Activated B cell treated with CpG ODN at 0.5 μM for 24 hours (primary cell): ENCODE data around the gene ADAMTS12. TPM values are rescaled to one million over a fixed set of nuclear protein-coding genes. Genes with fewer than 3 reads are reported as not detected.

Experiments
- ATAC-seq: fragments of 200-7000 bp; cut with Tn5 transposase; one replicate; pipeline ENCODE4 v1.10.0; 2021; ENCODE audit warnings: low read depth, mild to moderate bottlenecking, moderate library complexity
- CTCF ChIA-PET: fragments of 350-600 bp; sonication (Branson Sonifier 250); formaldehyde crosslinking; loops from one replicate; lab custom pipeline; 2021; ENCODE audit warnings: antibody characterized with exemption; lab: Charles Lee
- POLR2A ChIA-PET: fragments of 350-600 bp; sonication (Branson Sonifier 250); formaldehyde crosslinking; loops from one replicate; lab custom pipeline; 2021; ENCODE audit warnings: antibody characterized with exemption; lab: Charles Lee
- DNase-seq: peaks from one replicate; pipeline ENCODE4 v3.0.0; 2022
- H3K27ac Mint-ChIP-seq: one replicate; pipeline ENCODE4 v1.8.0; 2020; ENCODE audit warnings: mixed read lengths
- H3K27me3 Mint-ChIP-seq: one replicate; pipeline ENCODE4 v1.8.0; 2021; ENCODE audit warnings: mixed read lengths
- H3K36me3 Mint-ChIP-seq: one replicate; pipeline ENCODE4 v1.8.0; 2021; ENCODE audit warnings: low read depth, mixed read lengths
- H3K4me1 Mint-ChIP-seq: one replicate; pipeline ENCODE4 v1.8.0; 2021; ENCODE audit warnings: mixed read lengths
- H3K4me3 Mint-ChIP-seq: one replicate; pipeline ENCODE4 v1.8.0; 2020; ENCODE audit warnings: mild to moderate bottlenecking, mixed read lengths
- H3K9me3 Mint-ChIP-seq: one replicate; pipeline ENCODE4 v1.8.0; 2020; ENCODE audit warnings: mixed read lengths
- CTCF ChIP-seq: fragments of 200-600 bp; IDR thresholded peaks from one replicate; pipeline ENCODE4 v1.8.0; 2022; ENCODE audit warnings: antibody characterized with exemption, mild to moderate bottlenecking
- intact Hi-C: fragments of 100-400 bp; cut with micrococcal nuclease; formaldehyde crosslinking; loops from one replicate; pipeline ENCODE4 v1.15.1; 2024
- total RNA-seq: library from RNA; stranded (reverse); gene quantifications from 2 replicates; pipeline ENCODE4 v1.2.3, GENCODE V29; 2022

The ADAMTS12 gene
- total RNA-seq, 1 donor from 2014 or later, result not detected

DNA sequence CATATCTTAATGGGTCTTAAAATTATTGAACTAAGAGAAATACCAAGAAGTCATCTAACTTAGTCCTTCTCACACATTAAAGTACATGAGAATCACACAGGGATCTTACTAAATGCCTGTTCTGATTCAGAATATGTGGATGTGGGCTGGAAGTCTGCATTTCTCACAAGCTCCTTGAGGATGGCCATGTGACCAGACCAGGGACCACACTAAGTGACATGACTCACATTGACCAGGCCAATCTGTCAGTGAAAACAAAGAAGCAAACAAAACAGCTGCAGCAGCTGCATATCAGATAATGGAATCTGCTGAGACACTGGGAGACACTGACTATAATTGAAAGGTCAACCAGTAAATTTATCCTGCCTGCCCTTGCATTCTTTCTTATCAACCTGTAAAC is 110.5 kb downstream of the ADAMTS12 start:
- no peak for DNase-seq
- no peak for TF ChIP-seq CTCF
- no peaks in the 10 kb centered on the region for H3K27me3 Mint-ChIP-seq
- peaks cover 11% of the 10 kb centered on the region for H3K9me3 Mint-ChIP-seq
- ChIA-PET CTCF (no interaction called here), POLR2A (no interaction called here)
- no peak overlapping the region for H3K4me3 Mint-ChIP-seq
- no peaks in the 10 kb centered on the region for H3K4me1 Mint-ChIP-seq
- intact Hi-C loops, result no loop called here
- ATAC-seq, result no peak
- H3K36me3 Mint-ChIP-seq, result no peaks in the 10 kb centered on the region
- H3K27ac Mint-ChIP-seq, result no peak overlapping the region

DNA sequence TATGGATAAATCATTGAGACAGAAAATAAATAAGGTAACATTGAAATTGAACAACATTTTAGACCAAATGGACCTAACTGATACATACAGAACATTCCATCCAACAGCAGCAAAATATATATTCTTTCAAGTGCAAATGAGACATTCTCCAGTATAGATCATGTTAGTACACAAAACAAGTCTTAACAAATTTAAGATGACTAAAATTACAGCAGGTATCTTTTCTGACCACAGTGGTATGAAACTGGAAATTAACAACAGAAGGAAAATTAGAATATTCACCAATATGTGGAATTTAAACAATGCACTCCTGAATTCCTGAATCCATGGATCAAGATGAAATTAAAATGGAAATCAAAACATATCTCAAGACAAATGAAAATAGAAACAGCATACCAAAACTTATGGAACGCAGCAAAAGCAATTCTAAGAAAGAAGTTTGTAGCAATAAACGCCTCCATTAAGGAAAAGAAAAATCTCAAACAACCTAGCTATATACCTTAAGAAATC is 115.6 kb downstream of the ADAMTS12 start:
- Mint-ChIP-seq H3K4me1 (no peaks in the 10 kb centered on the region), H3K27me3 (no peaks in the 10 kb centered on the region), H3K27ac (no peak overlapping the region), H3K36me3 (no peaks in the 10 kb centered on the region), H3K9me3 (peaks cover 6% of the 10 kb centered on the region), H3K4me3 (no peak overlapping the region)
- no peak for ATAC-seq
- DNase-seq, result no peak
- TF ChIP-seq CTCF, result no peak
- ChIA-PET CTCF (no interaction called here), POLR2A (no interaction called here)
- intact Hi-C loops, result no loop called here

DNA sequence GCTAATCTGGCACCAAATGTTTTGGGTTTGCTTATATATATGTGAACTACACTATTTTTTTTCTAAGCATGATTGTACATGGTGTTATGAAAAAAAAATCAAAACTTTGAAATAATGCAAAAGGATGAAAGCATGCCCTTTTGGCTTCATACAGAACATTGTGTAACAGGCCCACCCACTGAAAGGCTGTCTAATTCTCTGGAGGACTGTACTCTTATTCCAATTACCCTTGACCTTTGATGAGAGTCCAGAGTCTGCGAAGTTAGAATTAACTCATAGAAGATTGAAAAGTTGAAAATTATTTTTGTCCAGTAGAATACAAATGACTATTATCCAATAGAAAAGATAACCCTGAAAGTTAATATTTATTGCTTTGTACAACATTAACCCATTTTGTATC is 117.4 kb downstream of the ADAMTS12 start:
- TF ChIP-seq CTCF, result no peak
- H3K27me3 Mint-ChIP-seq, result peaks cover 2% of the 10 kb centered on the region
- intact Hi-C loops, result no loop called here
- ChIA-PET POLR2A (no interaction called here), CTCF (no interaction called here)
- no peak overlapping the region for H3K4me3 Mint-ChIP-seq
- no peak for DNase-seq
- H3K27ac Mint-ChIP-seq, result no peak overlapping the region
- no peaks in the 10 kb centered on the region for H3K4me1 Mint-ChIP-seq
- no peaks in the 10 kb centered on the region for H3K36me3 Mint-ChIP-seq
- ATAC-seq, result no peak
- peaks cover 6% of the 10 kb centered on the region for H3K9me3 Mint-ChIP-seq

GRCh38 chr5:33772380-33772897 is 119.4 kb downstream of the ADAMTS12 start:
- ChIA-PET POLR2A (no interaction called here), CTCF (no interaction called here)
- intact Hi-C loops, result no loop called here
- no peaks in the 10 kb centered on the region for H3K4me1 Mint-ChIP-seq
- H3K4me3 Mint-ChIP-seq, result no peak overlapping the region
- DNase-seq (no peak), ATAC-seq (no peak)
- no peak for TF ChIP-seq CTCF
- H3K9me3 Mint-ChIP-seq, result no peaks in the 10 kb centered on the region
- H3K27ac Mint-ChIP-seq, result no peak overlapping the region
- no peaks in the 10 kb centered on the region for H3K36me3 Mint-ChIP-seq
- peaks cover 2% of the 10 kb centered on the region for H3K27me3 Mint-ChIP-seq

GRCh38 chr5:33769968-33770367 is 121.8 kb downstream of the ADAMTS12 start:
- no peak for ATAC-seq
- no peak for TF ChIP-seq CTCF
- peaks cover 2% of the 10 kb centered on the region for H3K27me3 Mint-ChIP-seq

More at GRCh38 chr5:33769968-33770367, 121.8 kb downstream of the ADAMTS12 start:
- intact Hi-C loops, result no loop called here
- Mint-ChIP-seq H3K36me3 (no peaks in the 10 kb centered on the region), H3K4me1 (no peaks in the 10 kb centered on the region), H3K27ac (no peak overlapping the region), H3K9me3 (no peaks in the 10 kb centered on the region), H3K4me3 (no peak overlapping the region)
- CTCF ChIA-PET, result no interaction called here
- POLR2A ChIA-PET, result no interaction called here
- no peak for DNase-seq
